Right cardiac atrium (tissue), 5 donors: Measurements from ENCODE around the gene ASTN2. TPM values are rescaled to one million over a fixed set of nuclear protein-coding genes. Genes with fewer than 3 reads are reported as not detected.

Experiments
- ATAC-seq, 2 donors: fragments of 200-7000 bp; cut with Tn5 transposase; one replicate each; pipeline versions ENCODE4 v1.8.0 to v1.9.1; 2020; ENCODE audit warnings: moderate library complexity in 2 of 2, mild to moderate bottlenecking in 1 of 2
- DNase-seq, 3 donors: peaks; one replicate each; pipeline ENCODE4 v3.0.0-alpha.2; 2020
- H3K27ac ChIP-seq: one replicate; pipeline ENCODE4 v1.5.1; 2013; ENCODE audit warnings: mild to moderate bottlenecking, low read length, control low read depth, moderate library complexity
- H3K27me3 ChIP-seq: one replicate; pipeline ENCODE4 v1.6.1; 2013; ENCODE audit not compliant: control insufficient read depth, insufficient read depth
- H3K4me1 ChIP-seq: one replicate; pipeline ENCODE4 v1.6.1; 2013; ENCODE audit warnings: low read length; ENCODE audit not compliant: control insufficient read depth, insufficient read depth
- H3K4me3 ChIP-seq: one replicate; pipeline ENCODE4 v1.5.1; 2013; ENCODE audit warnings: low read length, control low read depth
- H3K9me3 ChIP-seq: one replicate; pipeline ENCODE4 v1.6.1; 2013; ENCODE audit warnings: low read length; ENCODE audit not compliant: control insufficient read depth
- WGBS: extraction: QIAGEN DNeasy Blood & Tissue Kit; methylation state at CpG from one replicate; pipeline ENCODE4 v1.1.7; 2013; 5-methylcytosine and 5-hydroxymethylcytosine counted together
- intact Hi-C, 4 donors: fragments of 100-400 bp; cut with DNase I; formaldehyde crosslinking; loops; one replicate each; pipeline versions ENCODE4 v1.11.0 to v1.14.0; 2022 to 2023
- polyA plus RNA-seq: library from polyadenylated mRNA; stranded (reverse); fragments of 200-250 nt; gene quantifications from one replicate; pipeline ENCODE4 v1.2.3, GENCODE V29; 2013
- total RNA-seq, 4 donors: library from RNA; stranded (reverse); fragmentation: NEBNext Ultra II Directional; extraction: Animal tissue kit (Norgen Biotek cat#: 25700); gene quantifications; one replicate each; pipeline ENCODE4 v1.2.1, GENCODE V29; 2021
- donor health status: healthy with polysubstance abuse.
- donor health status: DM: no; HTN: yes; CAD: no.
- donor health status: DM: no; HTN: no; CAD: no.
- donor health status: DM: no; HTN: yes; CAD: no; lungs with severe emphysema.
- donor health status: DM: yes; HTN: yes; CAD: no.

ASTN2 gene
- total and polyA plus RNA-seq, 5 donors: 18.1 to 79.3 (median 59.8) TPM

GRCh38 chr9:117008876-117009275 is 406.0 kb downstream of the ASTN2 start:
- Histone ChIP-seq H3K9me3 (no peaks in the 10 kb centered on the region), H3K27me3 (no peaks in the 10 kb centered on the region), H3K27ac (no peak overlapping the region), H3K4me3 (no peak overlapping the region), H3K4me1 (no peaks in the 10 kb centered on the region)
- DNase-seq (no peak), ATAC-seq (no peak)
- WGBS: 72% methylated on average over 2 of the region's 2 CpGs
- intact Hi-C loops: no loop called here

GRCh38 chr9:117008461-117008860 is 406.4 kb downstream of the ASTN2 start:
- DNase-seq (no peak), ATAC-seq (no peak)
- no peaks in the 10 kb centered on the region for H3K9me3 ChIP-seq
- no peaks in the 10 kb centered on the region for H3K4me1 ChIP-seq
- intact Hi-C loops: no loop called here
- H3K4me3 ChIP-seq: no peak overlapping the region
- H3K27me3 ChIP-seq: no peaks in the 10 kb centered on the region
- H3K27ac ChIP-seq: no peak overlapping the region

GRCh38 chr9:117002686-117003085 is 412.2 kb downstream of the ASTN2 start:
- H3K4me3 ChIP-seq: no peak overlapping the region
- ATAC-seq (no peak), DNase-seq (no peak)
- intact Hi-C loops: no loop called here
- H3K27ac ChIP-seq: no peak overlapping the region
- H3K27me3 ChIP-seq: no peaks in the 10 kb centered on the region
- no peaks in the 10 kb centered on the region for H3K9me3 ChIP-seq
- H3K4me1 ChIP-seq: no peaks in the 10 kb centered on the region
- WGBS: 71% methylated on average over 3 of the region's 3 CpGs

DNA sequence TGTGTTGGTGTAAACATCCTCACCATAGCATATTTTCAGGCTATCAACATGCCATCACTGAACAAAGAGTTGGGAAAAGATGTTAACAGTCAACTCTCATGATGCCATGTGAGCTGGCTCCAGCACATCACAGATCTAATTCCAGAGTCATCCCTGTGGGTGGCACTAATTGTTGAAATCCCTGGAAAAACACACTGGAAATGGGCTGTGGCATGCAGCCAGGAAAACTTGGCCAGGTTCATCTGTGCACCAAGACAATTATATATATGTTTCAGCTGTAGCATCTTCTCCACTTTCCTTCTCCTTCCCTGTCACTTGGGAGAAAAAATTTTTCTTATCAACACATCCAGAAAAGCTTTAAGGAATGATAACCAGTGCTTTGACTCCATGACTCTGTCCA is 414.0 kb downstream of the ASTN2 start:
- Histone ChIP-seq H3K4me1 (no peaks in the 10 kb centered on the region), H3K9me3 (no peaks in the 10 kb centered on the region), H3K4me3 (no peak overlapping the region), H3K27ac (no peak overlapping the region), H3K27me3 (no peaks in the 10 kb centered on the region)
- ATAC-seq: no peak
- no peak for DNase-seq
- intact Hi-C loops: no loop called here

- intact Hi-C loops: no loop called here
- DNase-seq (no peak), ATAC-seq (no peak)
- WGBS: 85% methylated on average over 2 of the region's 2 CpGs
- H3K4me3 ChIP-seq: no peak overlapping the region
- H3K27ac ChIP-seq: no peak overlapping the region
- no peaks in the 10 kb centered on the region for H3K27me3 ChIP-seq
- H3K9me3 ChIP-seq: no peaks in the 10 kb centered on the region
- H3K4me1 ChIP-seq: no peaks in the 10 kb centered on the region
These were observed 414.6 kb downstream of the ASTN2 start for GRCh38 chr9:117000196-117000723.

GRCh38 chr9:116998305-116998704 is 416.6 kb downstream of the ASTN2 start:
- DNase-seq: no peak
- H3K27ac ChIP-seq: no peak overlapping the region
- ATAC-seq: no peak
- no peaks in the 10 kb centered on the region for H3K27me3 ChIP-seq
- intact Hi-C loops: no loop called here
- H3K4me1 ChIP-seq: no peaks in the 10 kb centered on the region
- no peak overlapping the region for H3K4me3 ChIP-seq
- H3K9me3 ChIP-seq: no peaks in the 10 kb centered on the region

DNA sequence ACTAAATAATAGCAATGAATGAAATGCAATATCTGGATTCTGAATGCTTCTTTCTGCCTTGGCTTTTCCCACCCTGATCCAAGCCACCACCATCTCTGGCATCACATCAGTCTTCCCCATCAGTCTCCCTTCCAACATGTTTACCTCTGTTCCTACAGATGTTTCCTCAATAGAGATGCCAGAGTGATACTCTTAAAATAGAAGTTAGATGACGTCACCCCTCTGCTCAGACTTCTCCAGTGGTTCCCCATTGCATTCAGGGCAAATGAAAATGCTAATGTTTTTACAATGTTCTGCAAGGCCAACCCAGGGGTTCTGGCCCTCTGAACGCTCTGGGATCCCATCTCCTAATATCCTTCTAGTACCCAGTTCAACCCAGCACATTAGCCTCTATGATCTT is 422.0 kb downstream of the ASTN2 start:
- H3K4me1 ChIP-seq: no peaks in the 10 kb centered on the region
- no peak for ATAC-seq
- 39% methylated on average over 2 of the region's 2 CpGs for WGBS
- no peak overlapping the region for H3K4me3 ChIP-seq
- DNase-seq: no peak
- H3K27ac ChIP-seq: no peak overlapping the region
- no peaks in the 10 kb centered on the region for H3K9me3 ChIP-seq
- H3K27me3 ChIP-seq: no peaks in the 10 kb centered on the region
- intact Hi-C loops: no loop called here

- Histone ChIP-seq H3K27me3 (no peaks in the 10 kb centered on the region), H3K9me3 (no peaks in the 10 kb centered on the region), H3K4me1 (no peaks in the 10 kb centered on the region), H3K27ac (no peak overlapping the region), H3K4me3 (no peak overlapping the region)
- ATAC-seq (no peak), DNase-seq (no peak)
- 89% methylated on average over 2 of the region's 2 CpGs for WGBS
- intact Hi-C loops: no loop called here
These were observed 423.8 kb downstream of the ASTN2 start for GRCh38 chr9:116991051-116991450.

DNA sequence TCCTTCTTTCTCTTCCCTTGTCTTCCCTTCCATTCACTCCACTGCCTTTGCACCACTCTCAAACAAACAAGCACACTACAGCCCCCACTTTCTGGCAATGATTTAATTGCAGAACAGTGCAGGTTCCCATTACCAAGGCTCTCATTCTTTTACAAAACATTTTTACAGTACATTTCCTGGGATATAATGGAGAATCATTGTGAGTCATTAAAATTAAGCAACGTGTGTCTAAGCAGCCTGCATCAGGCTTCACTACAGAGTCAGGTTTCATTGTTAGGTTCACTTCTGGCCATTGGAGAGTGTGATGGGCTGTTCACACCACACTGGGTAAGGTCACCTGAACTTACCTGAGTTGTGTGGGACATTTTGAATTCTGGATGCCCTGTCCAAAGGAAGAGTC is 424.3 kb downstream of the ASTN2 start:
- 68% methylated on average over 1 of the region's 1 CpG for WGBS
- no peak for ATAC-seq

GRCh38 chr9:116987721-116988485 is 427.0 kb downstream of the ASTN2 start:
- Histone ChIP-seq H3K27ac (no peak overlapping the region), H3K4me3 (no peak overlapping the region), H3K4me1 (no peaks in the 10 kb centered on the region), H3K27me3 (no peaks in the 10 kb centered on the region), H3K9me3 (no peaks in the 10 kb centered on the region)
- DNase-seq (no peak), ATAC-seq (no peak)
- 79% methylated on average over 5 of the region's 5 CpGs for WGBS
- intact Hi-C loops: no loop called here

More for the DNA sequence above, 424.3 kb downstream of the ASTN2 start:
- Histone ChIP-seq H3K27ac (no peak overlapping the region), H3K4me1 (no peaks in the 10 kb centered on the region), H3K4me3 (no peak overlapping the region), H3K27me3 (no peaks in the 10 kb centered on the region), H3K9me3 (no peaks in the 10 kb centered on the region)
- intact Hi-C loops: no loop called here
- DNase-seq: no peak

- 31% methylated on average over 7 of the region's 7 CpGs for WGBS
- Histone ChIP-seq H3K9me3 (no peaks in the 10 kb centered on the region), H3K4me3 (no peak overlapping the region), H3K27ac (no peak overlapping the region), H3K27me3 (no peaks in the 10 kb centered on the region), H3K4me1 (no peaks in the 10 kb centered on the region)
- no peak for DNase-seq
- intact Hi-C loops: no loop called here
- no peak for ATAC-seq
These were observed 428.8 kb downstream of the ASTN2 start for GRCh38 chr9:116986015-116986414.

DNA sequence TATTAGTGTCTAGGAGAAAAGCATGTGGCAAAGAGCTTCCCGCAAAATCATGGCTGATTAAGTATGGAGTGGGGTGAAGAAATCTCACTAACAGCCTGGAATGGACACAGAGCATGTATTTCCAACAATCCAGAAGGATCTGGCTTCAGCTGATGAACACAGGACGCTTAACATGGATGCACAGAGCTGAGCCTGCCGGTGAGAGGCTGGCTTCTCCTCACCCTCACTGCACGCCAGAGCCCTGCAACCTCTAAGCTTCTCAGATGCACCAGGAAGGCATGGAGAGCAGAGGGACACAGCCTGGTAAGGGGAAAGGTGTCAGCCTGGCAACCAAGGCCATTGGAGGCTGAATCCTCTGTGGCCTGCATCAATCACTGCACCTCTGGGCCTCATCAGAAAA is 429.3 kb downstream of the ASTN2 start:
- no peak for ATAC-seq
- H3K9me3 ChIP-seq: no peaks in the 10 kb centered on the region
- WGBS: 83% methylated on average over 4 of the region's 4 CpGs
- no peaks in the 10 kb centered on the region for H3K27me3 ChIP-seq
- no peak overlapping the region for H3K27ac ChIP-seq
- no peaks in the 10 kb centered on the region for H3K4me1 ChIP-seq
- DNase-seq: no peak
- intact Hi-C loops: no loop called here
- no peak overlapping the region for H3K4me3 ChIP-seq
